Brain microvascular endothelial cell (primary cell): Measurements from ENCODE around the gene HSP90AA1.
A peak's percentile ranks its signal among the peaks of the same experiment; 100 is the strongest.

ENCODE experiments used
- DNase-seq: peaks from one replicate; pipeline ENCODE4 v3.0.0-alpha.2; 2020
- H3K27ac ChIP-seq: fragments of 250-450 bp; sonication (Bioruptor Pico); 2 replicates; pipeline ENCODE4 v1.5.1; 2020; ENCODE audit warnings: mild to moderate bottlenecking, moderate library complexity
- H3K27me3 ChIP-seq: fragments of 250-450 bp; sonication (Bioruptor Pico); replicated peaks from 2 replicates; pipeline ENCODE4 v1.5.1; 2020; ENCODE audit warnings: mild to moderate bottlenecking
- H3K36me3 ChIP-seq: fragments of 250-450 bp; sonication (Bioruptor Pico); replicated peaks from 2 replicates; pipeline ENCODE4 v1.5.1; 2020; ENCODE audit warnings: mild to moderate bottlenecking
- H3K4me3 ChIP-seq: 2 replicates; pipeline ENCODE4 v1.5.1; 2011; ENCODE audit warnings: low read depth, mild to moderate bottlenecking, control low read depth, low read length, moderate library complexity
- in situ Hi-C: cut with HindIII; loops from 2 replicates; pipeline ENCODE4 v1.10.0; 2017; ENCODE audit warnings: low sequenced_read_pairs, low pct_ligation_motif_present
- TF ChIP-seq, protein P1 (sequence below): IDR thresholded peaks from 2 replicates; pipeline ENCODE4 v1.5.1; 2011; ENCODE audit warnings: low read depth, mild to moderate bottlenecking, moderate library complexity, low read length, control low read depth, inconsistent platforms; ENCODE audit errors: missing control alignments

The HSP90AA1 gene

DNA sequence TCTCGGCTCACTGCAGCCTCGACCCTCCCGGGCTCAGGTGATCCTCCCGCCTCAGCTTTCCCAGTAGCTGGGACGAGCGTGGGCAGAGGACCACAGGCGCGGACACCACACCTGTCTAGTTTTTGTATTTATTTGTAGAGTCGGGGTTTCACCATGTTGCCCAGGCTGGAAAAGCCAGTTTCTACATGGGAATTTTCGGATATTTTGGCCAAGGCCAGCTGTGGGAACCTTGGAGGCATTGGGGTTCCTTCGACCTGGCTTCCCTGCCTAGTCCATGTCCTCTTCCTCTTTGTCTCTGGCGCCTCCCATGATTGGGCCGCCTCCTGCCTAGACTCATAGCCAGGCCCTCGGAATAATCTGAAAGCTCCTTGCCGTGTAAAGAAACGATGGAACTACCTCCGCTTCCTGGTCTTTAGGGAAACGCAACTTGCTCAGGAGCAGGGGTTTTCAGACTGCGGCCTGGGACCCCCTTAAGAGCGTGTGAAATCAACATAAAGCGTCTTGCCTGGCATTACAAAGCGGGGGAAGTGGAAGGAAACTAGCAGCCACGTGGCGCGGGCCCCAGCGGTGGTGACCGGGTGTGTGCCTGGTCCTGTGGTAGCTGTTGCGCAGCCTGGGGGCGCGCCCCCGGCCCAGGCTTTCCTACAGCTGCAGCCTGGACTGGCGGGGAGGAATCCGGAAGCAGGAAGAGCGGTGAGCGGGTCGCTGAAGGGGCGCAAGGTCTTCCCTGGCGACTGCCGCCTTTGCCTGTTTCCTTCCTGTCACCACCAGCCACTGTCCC, 1.4 kb upstream of the HSP90AA1 start:
- TF ChIP-seq, protein P1, sequence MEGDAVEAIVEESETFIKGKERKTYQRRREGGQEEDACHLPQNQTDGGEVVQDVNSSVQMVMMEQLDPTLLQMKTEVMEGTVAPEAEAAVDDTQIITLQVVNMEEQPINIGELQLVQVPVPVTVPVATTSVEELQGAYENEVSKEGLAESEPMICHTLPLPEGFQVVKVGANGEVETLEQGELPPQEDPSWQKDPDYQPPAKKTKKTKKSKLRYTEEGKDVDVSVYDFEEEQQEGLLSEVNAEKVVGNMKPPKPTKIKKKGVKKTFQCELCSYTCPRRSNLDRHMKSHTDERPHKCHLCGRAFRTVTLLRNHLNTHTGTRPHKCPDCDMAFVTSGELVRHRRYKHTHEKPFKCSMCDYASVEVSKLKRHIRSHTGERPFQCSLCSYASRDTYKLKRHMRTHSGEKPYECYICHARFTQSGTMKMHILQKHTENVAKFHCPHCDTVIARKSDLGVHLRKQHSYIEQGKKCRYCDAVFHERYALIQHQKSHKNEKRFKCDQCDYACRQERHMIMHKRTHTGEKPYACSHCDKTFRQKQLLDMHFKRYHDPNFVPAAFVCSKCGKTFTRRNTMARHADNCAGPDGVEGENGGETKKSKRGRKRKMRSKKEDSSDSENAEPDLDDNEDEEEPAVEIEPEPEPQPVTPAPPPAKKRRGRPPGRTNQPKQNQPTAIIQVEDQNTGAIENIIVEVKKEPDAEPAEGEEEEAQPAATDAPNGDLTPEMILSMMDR: no peak
- Histone ChIP-seq H3K36me3 (peaks cover 23% of the 10 kb centered on the region), H3K27ac (no peak overlapping the region), H3K27me3 (no peaks in the 10 kb centered on the region), H3K4me3 (peak overlapping the region; percentile 60)
- peak; percentile 5 for DNase-seq
- in situ Hi-C loops: no loop called here

DNA sequence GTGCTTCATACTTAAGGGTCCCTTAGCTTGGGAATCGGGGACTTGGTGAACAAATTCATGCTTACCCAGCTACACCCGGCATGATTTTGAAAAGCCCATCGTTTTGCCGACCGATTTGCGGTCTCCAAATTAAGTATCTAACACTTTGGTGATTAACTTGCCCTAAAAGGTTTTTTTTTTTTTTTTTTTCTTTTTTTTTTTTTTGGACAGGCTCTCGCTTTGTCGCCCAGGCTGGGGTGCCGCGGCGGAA, 843 bp upstream of the HSP90AA1 start:
- no peak for DNase-seq
- TF ChIP-seq, protein P1: no peak
- in situ Hi-C loops: no loop called here
- Histone ChIP-seq H3K36me3 (peaks cover 28% of the 10 kb centered on the region), H3K27ac (peak overlapping the region; percentile 70), H3K27me3 (no peaks in the 10 kb centered on the region), H3K4me3 (peak overlapping the region; percentile 60)

DNA sequence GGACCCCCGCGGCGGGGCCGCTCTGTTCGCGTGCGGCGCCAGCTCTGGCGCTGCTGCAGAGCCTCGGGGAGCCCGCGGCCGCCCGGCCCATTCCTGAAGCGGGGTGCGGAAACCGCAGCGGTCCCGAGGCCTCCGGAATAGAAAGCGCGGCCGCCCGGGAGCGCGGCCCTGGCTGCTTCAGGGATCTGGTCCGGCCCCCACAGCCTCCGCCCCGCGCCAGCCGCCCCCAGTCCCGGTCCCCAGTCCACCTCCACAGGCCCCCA, 204 bp downstream of the HSP90AA1 start:
- DNase-seq: no peak
- Histone ChIP-seq H3K27me3 (no peaks in the 10 kb centered on the region), H3K36me3 (peaks cover 38% of the 10 kb centered on the region), H3K4me3 (peak overlapping the region; percentile 85), H3K27ac (peak overlapping the region; percentile 88)
- TF ChIP-seq, protein P1: no peak
- in situ Hi-C loops: no loop called here

DNA sequence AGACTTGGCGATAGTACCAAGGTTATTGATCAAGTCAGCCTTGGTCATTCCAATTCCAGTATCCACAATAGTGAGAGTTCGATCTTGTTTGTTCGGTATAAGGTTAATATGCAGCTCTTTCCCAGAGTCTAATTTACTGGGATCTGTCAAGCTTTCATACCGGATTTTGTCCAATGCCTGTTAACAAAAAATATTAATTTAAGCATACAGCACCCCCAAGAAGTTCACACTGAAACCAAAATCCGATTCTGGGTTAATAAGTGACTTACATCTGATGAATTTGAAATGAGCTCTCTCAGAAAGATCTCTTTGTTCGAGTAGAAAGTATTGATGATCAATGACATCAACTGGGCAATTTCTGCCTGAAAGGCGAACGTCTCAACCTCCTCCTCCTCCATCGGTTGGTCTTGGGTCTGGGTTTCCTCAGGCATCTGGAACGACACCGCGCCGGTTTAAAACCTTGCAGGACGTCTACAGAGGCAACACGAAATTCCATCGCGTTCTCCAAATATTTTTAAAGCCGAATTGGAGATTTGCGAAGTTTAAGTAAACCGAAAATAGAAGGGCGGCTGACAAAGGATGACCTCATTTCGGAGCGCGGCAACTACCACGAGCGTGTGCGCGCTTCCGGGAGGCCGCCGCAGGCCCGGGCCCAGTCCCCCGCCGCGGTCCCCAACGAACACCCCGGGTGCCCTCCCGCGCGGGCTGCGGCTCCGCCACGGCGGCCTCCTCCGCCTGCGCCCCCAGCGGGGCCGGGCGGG, 716 bp downstream of the HSP90AA1 start:
- DNase-seq: peak; percentile 22
- Histone ChIP-seq H3K27ac (peak overlapping the region; percentile 88), H3K4me3 (peak overlapping the region; percentile 85), H3K27me3 (no peaks in the 10 kb centered on the region), H3K36me3 (peaks cover 43% of the 10 kb centered on the region)
- in situ Hi-C loops: no loop called here
- TF ChIP-seq, protein P1: no peak

DNA sequence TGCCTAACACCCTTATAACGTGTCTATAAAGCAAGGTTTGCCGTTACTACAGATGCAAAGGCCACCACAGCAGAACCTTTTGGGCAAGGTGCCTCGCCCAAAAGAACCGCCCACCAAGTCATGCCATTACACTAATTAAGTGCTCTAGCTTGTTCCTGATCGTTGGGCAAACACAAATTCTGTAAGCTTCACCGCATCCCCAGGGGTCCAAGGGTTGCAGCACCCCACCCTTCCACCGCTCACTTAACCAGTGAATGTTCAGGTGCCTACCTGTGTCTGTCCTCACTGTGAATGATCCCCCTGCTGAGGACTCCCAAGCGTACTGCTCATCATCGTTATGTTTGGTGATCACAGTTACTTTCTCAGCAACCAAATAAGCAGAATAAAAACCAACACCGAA, 1.4 kb downstream of the HSP90AA1 start:
- no peak overlapping the region for H3K27ac ChIP-seq
- H3K27me3 ChIP-seq: no peaks in the 10 kb centered on the region
- TF ChIP-seq, protein P1: no peak
- in situ Hi-C loops: no loop called here
- DNase-seq: no peak
- H3K4me3 ChIP-seq: peak overlapping the region; percentile 85
- H3K36me3 ChIP-seq: peaks cover 49% of the 10 kb centered on the region
